GM19455 (cell line): ENCODE measurements around the gene TNP1.

Experiments
- ATAC-seq: cut with Tn5 transposase; IDR thresholded peaks from one replicate; pipeline ENCODE4 v1.9.1; 2021; ENCODE audit not compliant: unreplicated experiment

The TNP1 gene

GRCh38 chr2:216859944-216860343, at the start of gene TNP1:
TNP1 (minus strand) TSS chr2:216860064; CDS start chr2:216860034, 30 bp downstream.
- ATAC-seq: no peak

- no peak for ATAC-seq
Observed at GRCh38 chr2:216908300-216908699, 48.4 kb upstream of the TNP1 start.

- ATAC-seq: no peak
Observed at GRCh38 chr2:216905649-216906329, 45.9 kb upstream of the TNP1 start.

GRCh38 chr2:216904974-216905373, 45.1 kb upstream of the TNP1 start:
- ATAC-seq: no peak

GRCh38 chr2:216904554-216904953, 44.7 kb upstream of the TNP1 start:
- ATAC-seq: no peak

- ATAC-seq: no peak
Observed at GRCh38 chr2:216903470-216903869, 43.6 kb upstream of the TNP1 start.

- ATAC-seq: no peak
Observed at GRCh38 chr2:216901273-216901672, 41.4 kb upstream of the TNP1 start.

GRCh38 chr2:216900406-216900805, 40.5 kb upstream of the TNP1 start:
- no peak for ATAC-seq

GRCh38 chr2:216897561-216898203, 37.8 kb upstream of the TNP1 start:
- ATAC-seq: no peak

GRCh38 chr2:216890138-216890537, 30.3 kb upstream of the TNP1 start:
- ATAC-seq: no peak

GRCh38 chr2:216888887-216889622, 29.2 kb upstream of the TNP1 start:
- ATAC-seq: no peak

GRCh38 chr2:216888081-216888480, 28.2 kb upstream of the TNP1 start:
- no peak for ATAC-seq

- no peak for ATAC-seq
Observed at GRCh38 chr2:216887138-216887537, 27.3 kb upstream of the TNP1 start.

- no peak for ATAC-seq
Observed at GRCh38 chr2:216885117-216885553, 25.3 kb upstream of the TNP1 start.

GRCh38 chr2:216884347-216884746, 24.5 kb upstream of the TNP1 start:
- no peak for ATAC-seq

GRCh38 chr2:216882876-216883275, 23.0 kb upstream of the TNP1 start:
- ATAC-seq: no peak

GRCh38 chr2:216881411-216881810, 21.5 kb upstream of the TNP1 start:
- ATAC-seq: no peak

- no peak for ATAC-seq
Observed at GRCh38 chr2:216880509-216881184, 20.8 kb upstream of the TNP1 start.

GRCh38 chr2:216879727-216880508, 20.1 kb upstream of the TNP1 start:
- no peak for ATAC-seq

- no peak for ATAC-seq
Observed at GRCh38 chr2:216878072-216878471, 18.2 kb upstream of the TNP1 start.

GRCh38 chr2:216877085-216877484, 17.2 kb upstream of the TNP1 start:
- no peak for ATAC-seq
